Ectodermal cell (in vitro differentiated cells): ENCODE data around the gene POM121L2.
A peak's percentile ranks its signal among the peaks of the same experiment; 100 is the strongest.

ENCODE experiments used
- H3K27ac ChIP-seq: 2 replicates; pipeline ENCODE4 v1.7.0; 2013; ENCODE audit warnings: mild to moderate bottlenecking, low read depth, low read length; ENCODE audit not compliant: insufficient read depth, poor library complexity, severe bottlenecking
- H3K27me3 ChIP-seq: 2 replicates; pipeline ENCODE4 v1.7.0; 2013; ENCODE audit warnings: mild to moderate bottlenecking, low read length; ENCODE audit not compliant: insufficient read depth, control insufficient read depth, poor library complexity, severe bottlenecking
- H3K36me3 ChIP-seq: one replicate; pipeline ENCODE4 v1.7.0; 2013; ENCODE audit warnings: low read length; ENCODE audit not compliant: control insufficient read depth, insufficient read depth
- H3K4me1 ChIP-seq: one replicate; pipeline ENCODE4 v1.7.0; 2013; ENCODE audit warnings: low read length; ENCODE audit not compliant: control insufficient read depth, insufficient read depth
- H3K4me3 ChIP-seq: 2 replicates; pipeline ENCODE4 v1.7.0; 2013; ENCODE audit warnings: low read depth, low read length, control low read depth; ENCODE audit not compliant: insufficient read depth
- H3K9me3 ChIP-seq: 2 replicates; pipeline ENCODE4 v1.7.0; 2013; ENCODE audit warnings: mild to moderate bottlenecking, low read length, moderate library complexity; ENCODE audit not compliant: control insufficient read depth
- WGBS, 2 experiments: methylation state at CpG; one replicate each; pipeline ENCODE4 v1.1.7; 2013; ENCODE audit warnings: missing lambda C conversion rate in 2 of 2; 5-methylcytosine and 5-hydroxymethylcytosine counted together

Gene POM121L2

GRCh38 chr6:27294409-27294808 is 17.7 kb downstream of the POM121L2 start:
- peaks cover 87% of the 10 kb centered on the region for H3K27me3 ChIP-seq
- H3K9me3 ChIP-seq, result no peaks in the 10 kb centered on the region
- H3K4me1 ChIP-seq, result peaks cover 3% of the 10 kb centered on the region
- H3K4me3 ChIP-seq, result no peak overlapping the region
- H3K36me3 ChIP-seq, result no peaks in the 10 kb centered on the region
- WGBS, 2 experiments, result 59 to 67% methylated on average over 5 of the region's 5 CpGs
- H3K27ac ChIP-seq, result no peak overlapping the region

GRCh38 chr6:27293436-27294098 is 18.5 kb downstream of the POM121L2 start:
- H3K4me3 ChIP-seq, result no peak overlapping the region
- no peaks in the 10 kb centered on the region for H3K9me3 ChIP-seq
- peaks cover 95% of the 10 kb centered on the region for H3K27me3 ChIP-seq
- 25% methylated on average over 28 of the region's 28 CpGs for WGBS, 2 experiments
- H3K4me1 ChIP-seq, result peaks cover 7% of the 10 kb centered on the region
- no peak overlapping the region for H3K27ac ChIP-seq
- H3K36me3 ChIP-seq, result no peaks in the 10 kb centered on the region

- Histone ChIP-seq H3K4me1 (peaks cover 12% of the 10 kb centered on the region), H3K9me3 (no peaks in the 10 kb centered on the region), H3K4me3 (peak overlapping the region; percentile 18), H3K36me3 (no peaks in the 10 kb centered on the region), H3K27me3 (peaks cover 97% of the 10 kb centered on the region), H3K27ac (no peak overlapping the region)
- WGBS, 2 experiments, result 22 to 23% methylated on average over 10 of the region's 10 CpGs
These were observed 21.2 kb downstream of the POM121L2 start for GRCh38 chr6:27290850-27291208.

GRCh38 chr6:27290065-27290849 is 21.8 kb downstream of the POM121L2 start:
- peak overlapping the region; percentile 18 for H3K4me3 ChIP-seq
- H3K9me3 ChIP-seq, result no peaks in the 10 kb centered on the region
- WGBS, 2 experiments, result 10 to 11% methylated on average over 24 of the region's 25 CpGs
- H3K36me3 ChIP-seq, result no peaks in the 10 kb centered on the region
- peaks cover 97% of the 10 kb centered on the region for H3K27me3 ChIP-seq
- H3K4me1 ChIP-seq, result peaks cover 12% of the 10 kb centered on the region
- H3K27ac ChIP-seq, result no peak overlapping the region

- 1 to 2% methylated on average over 33 of the region's 33 CpGs for WGBS, 2 experiments
- H3K36me3 ChIP-seq, result no peaks in the 10 kb centered on the region
- no peaks in the 10 kb centered on the region for H3K9me3 ChIP-seq
- peaks cover 12% of the 10 kb centered on the region for H3K4me1 ChIP-seq
- peaks cover 99% of the 10 kb centered on the region for H3K27me3 ChIP-seq
- H3K27ac ChIP-seq, result no peak overlapping the region
- H3K4me3 ChIP-seq, result peak overlapping the region; percentile 22
These were observed 23.7 kb downstream of the POM121L2 start for GRCh38 chr6:27288136-27289044.

- peaks cover 12% of the 10 kb centered on the region for H3K4me1 ChIP-seq
- no peaks in the 10 kb centered on the region for H3K9me3 ChIP-seq
- 17 to 18% methylated on average over 8 of the region's 8 CpGs for WGBS, 2 experiments
- no peak overlapping the region for H3K27ac ChIP-seq
- H3K27me3 ChIP-seq, result peaks cover 100% of the 10 kb centered on the region
- no peak overlapping the region for H3K4me3 ChIP-seq
- H3K36me3 ChIP-seq, result no peaks in the 10 kb centered on the region
These were observed 24.3 kb downstream of the POM121L2 start for GRCh38 chr6:27287751-27288135.

GRCh38 chr6:27286141-27286540 is 25.9 kb downstream of the POM121L2 start:
- peaks cover 99% of the 10 kb centered on the region for H3K27me3 ChIP-seq
- H3K27ac ChIP-seq, result no peak overlapping the region
- H3K4me3 ChIP-seq, result no peak overlapping the region
- no peaks in the 10 kb centered on the region for H3K9me3 ChIP-seq
- peaks cover 12% of the 10 kb centered on the region for H3K4me1 ChIP-seq
- WGBS, 2 experiments, result 91 to 94% methylated on average over 2 of the region's 2 CpGs
- H3K36me3 ChIP-seq, result no peaks in the 10 kb centered on the region

GRCh38 chr6:27283279-27283678 is 28.8 kb downstream of the POM121L2 start:
- peaks cover 94% of the 10 kb centered on the region for H3K27me3 ChIP-seq
- no peak overlapping the region for H3K27ac ChIP-seq
- H3K36me3 ChIP-seq, result no peaks in the 10 kb centered on the region
- WGBS, 2 experiments, result 69 to 70% methylated on average over 16 of the region's 16 CpGs
- H3K4me1 ChIP-seq, result peaks cover 3% of the 10 kb centered on the region
- no peaks in the 10 kb centered on the region for H3K9me3 ChIP-seq
- no peak overlapping the region for H3K4me3 ChIP-seq

GRCh38 chr6:27281569-27281968 is 30.5 kb downstream of the POM121L2 start:
- H3K4me1 ChIP-seq, result no peaks in the 10 kb centered on the region
- H3K9me3 ChIP-seq, result no peaks in the 10 kb centered on the region
- H3K4me3 ChIP-seq, result no peak overlapping the region
- 100% methylated on average over 1 of the region's 1 CpG; no CpG with 5 or more reads in 1 of the 2 experiments for WGBS, 2 experiments
- no peaks in the 10 kb centered on the region for H3K36me3 ChIP-seq
- H3K27ac ChIP-seq, result no peak overlapping the region
- H3K27me3 ChIP-seq, result peaks cover 82% of the 10 kb centered on the region

GRCh38 chr6:27281105-27281539 is 31.0 kb downstream of the POM121L2 start:
- Histone ChIP-seq H3K27ac (no peak overlapping the region), H3K4me3 (peak overlapping the region; percentile 62), H3K27me3 (peaks cover 80% of the 10 kb centered on the region), H3K4me1 (no peaks in the 10 kb centered on the region), H3K36me3 (no peaks in the 10 kb centered on the region), H3K9me3 (no peaks in the 10 kb centered on the region)
- WGBS, 2 experiments, result 6% methylated on average over 12 to 13 of the region's 13 CpGs
